AG09309 (cell line): ENCODE results near the gene FDPS.

Source experiments
- DNase-seq: peaks from one replicate; pipeline ENCODE4 v3.0.0-alpha.2; 2010; ENCODE audit warnings: low read depth
- H3K4me3 ChIP-seq: 2 replicates; pipeline ENCODE4 v1.5.1; 2011; ENCODE audit warnings: mild to moderate bottlenecking, low read depth, low read length, moderate library complexity; ENCODE audit not compliant: control insufficient read depth
- CTCF ChIP-seq: IDR thresholded peaks from 2 replicates; pipeline ENCODE4 v1.5.1; 2011; ENCODE audit warnings: mild to moderate bottlenecking, low read depth, low read length, inconsistent platforms; ENCODE audit not compliant: insufficient read depth, control insufficient read depth; ENCODE audit errors: missing control alignments

FDPS gene

GRCh38 chr1:155319536-155319935, 10.9 kb downstream of the FDPS start:
- TF ChIP-seq CTCF = no peak
- no peak for DNase-seq

GRCh38 chr1:155320252-155320651, 11.6 kb downstream of the FDPS start:
- H3K4me3 ChIP-seq = peak overlapping the region; percentile 98
- TF ChIP-seq CTCF = no peak

More at GRCh38 chr1:155319536-155319935, 10.9 kb downstream of the FDPS start:
- H3K4me3 ChIP-seq = no peak overlapping the region

GRCh38 chr1:155320661-155321617, 12.3 kb downstream of the FDPS start, which contains the start of gene RUSC1:
RUSC1 (plus strand) TSS chr1:155320894; CDS start chr1:155321774, 880 bp downstream.
- H3K4me3 ChIP-seq = peak within 1 kb of the TSS; percentile 98

More at GRCh38 chr1:155320252-155320651, 11.6 kb downstream of the FDPS start:
- no peak for DNase-seq

GRCh38 chr1:155321639-155322503, 13.2 kb downstream of the FDPS start:
- H3K4me3 ChIP-seq = peak overlapping the region; percentile 98
- DNase-seq = no peak
- no peak for TF ChIP-seq CTCF

More at GRCh38 chr1:155320661-155321617, 12.3 kb downstream of the FDPS start, which contains the start of gene RUSC1:
- no peak for TF ChIP-seq CTCF
- DNase-seq = no peak

GRCh38 chr1:155322571-155322952, 13.9 kb downstream of the FDPS start:
- no peak for DNase-seq
- peak overlapping the region; percentile 98 for H3K4me3 ChIP-seq
- no peak for TF ChIP-seq CTCF
